Measurements from ENCODE around the gene LTB4R.

LTB4R gene

DNA sequence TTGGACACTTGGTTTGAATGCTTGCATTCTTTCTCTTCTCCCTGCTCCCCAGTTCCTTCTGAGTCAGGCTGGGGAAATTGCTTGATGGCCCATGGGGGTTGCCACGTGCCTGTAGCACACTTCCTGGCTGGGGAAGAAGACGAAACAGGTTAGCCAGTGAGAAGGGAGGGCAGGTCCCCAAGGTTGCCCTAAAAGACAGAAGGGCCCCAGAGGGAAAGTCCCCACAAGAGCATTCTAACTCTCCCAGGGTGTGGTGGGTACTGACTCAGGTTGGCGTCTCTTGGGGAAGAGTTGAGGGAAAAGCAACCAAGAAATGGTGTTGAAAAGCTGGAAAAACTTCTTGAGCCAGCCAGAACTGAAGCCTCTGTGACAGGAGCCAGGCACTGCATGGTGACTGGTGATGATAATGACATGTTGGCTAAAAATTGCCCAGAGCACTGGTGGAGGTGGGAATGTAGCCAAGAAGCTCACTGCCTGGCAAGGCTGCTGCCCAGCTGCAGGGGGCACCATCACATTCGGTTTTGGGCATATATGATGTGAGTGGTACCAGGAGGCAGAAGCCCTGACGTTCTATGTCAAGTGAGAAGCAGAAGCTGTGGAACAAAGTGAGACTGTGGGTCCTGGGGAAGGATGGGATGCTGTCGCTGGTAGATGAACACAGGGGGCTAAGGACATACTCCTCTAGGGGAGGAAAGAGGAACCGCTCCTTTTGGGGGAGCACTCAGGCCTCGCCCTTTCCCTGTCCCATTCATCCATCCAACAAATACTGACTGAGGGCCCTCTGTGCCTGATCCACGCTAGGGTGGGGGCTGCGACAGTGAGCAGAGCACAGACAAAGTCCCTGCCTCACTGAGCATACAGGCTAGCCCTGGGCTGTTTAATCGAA, 31.8 kb upstream of the LTB4R start:
- no peak for DNase-seq

DNA sequence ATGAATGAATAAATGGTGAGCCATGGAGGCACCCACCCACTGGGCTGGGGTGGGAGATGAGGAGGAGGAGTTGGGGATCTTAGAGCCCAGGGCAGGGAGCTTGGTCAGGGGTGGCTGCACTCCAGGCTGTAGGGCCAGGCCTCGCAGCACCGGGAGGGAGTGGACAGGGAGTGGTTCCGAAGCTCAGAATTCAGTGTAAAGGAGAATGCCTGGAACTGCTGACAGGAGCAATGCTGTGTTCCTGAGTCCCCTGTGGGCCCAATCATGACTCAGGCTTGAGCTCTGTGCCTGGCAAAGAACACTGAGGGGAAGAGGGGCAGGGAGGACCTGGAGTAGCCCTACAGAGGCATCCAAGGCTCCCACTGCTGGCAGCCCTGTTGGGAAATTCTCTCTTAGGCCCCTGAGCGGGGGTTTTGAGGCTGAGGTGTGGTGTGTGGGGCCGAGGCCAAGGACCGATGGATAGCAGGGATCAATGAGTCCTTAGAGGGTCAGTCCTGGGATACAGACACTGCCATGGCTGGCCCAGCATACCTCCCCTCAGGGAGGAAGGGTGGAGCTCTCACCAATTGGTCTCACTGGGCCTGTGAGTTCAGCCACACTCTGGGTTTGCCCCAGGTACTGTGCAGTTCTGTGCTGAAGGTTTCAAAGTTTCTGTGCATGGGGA, 30.4 kb upstream of the LTB4R start:
- DNase-seq: no peak

DNA sequence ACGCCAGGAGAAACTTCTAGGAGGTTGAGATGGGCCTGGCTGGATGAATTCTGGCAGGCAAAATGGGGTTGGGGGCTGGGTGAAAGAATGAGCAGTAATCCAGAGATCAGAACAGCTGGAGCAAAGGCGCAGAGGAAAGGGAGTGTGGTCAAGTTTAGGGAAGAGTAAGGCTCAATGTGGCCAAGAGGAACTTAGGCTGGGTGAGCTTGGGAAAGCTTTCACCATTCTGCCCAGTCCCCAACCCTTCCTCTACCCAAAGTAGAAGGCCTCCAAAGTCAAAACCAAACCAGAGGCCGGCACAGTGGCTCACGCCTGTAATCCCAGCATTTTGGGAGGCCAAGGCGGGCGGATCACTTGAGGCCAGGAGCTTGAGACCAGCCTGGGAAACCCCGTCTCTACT, 29.7 kb upstream of the LTB4R start:
- no peak for DNase-seq

DNA sequence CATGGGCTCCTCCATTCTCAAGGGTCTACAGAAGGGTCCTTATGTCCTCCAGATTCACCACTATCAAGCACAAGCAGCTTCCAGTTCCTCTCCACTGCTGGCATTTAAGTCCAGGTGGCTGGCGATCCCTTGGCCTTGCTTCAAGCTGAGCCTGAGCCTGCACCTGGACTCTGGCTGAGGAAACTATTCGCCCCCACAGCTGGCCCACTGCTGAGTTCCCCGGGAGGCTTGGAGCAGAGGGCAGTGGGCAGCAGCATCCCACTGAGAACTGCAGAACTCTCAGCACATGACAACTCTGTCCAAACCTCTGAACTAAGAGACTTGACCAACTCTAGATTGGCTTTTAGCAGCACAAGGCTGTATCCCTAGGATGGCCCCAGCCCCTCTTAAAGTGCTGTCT, 28.6 kb upstream of the LTB4R start:
- no peak for DNase-seq

DNA sequence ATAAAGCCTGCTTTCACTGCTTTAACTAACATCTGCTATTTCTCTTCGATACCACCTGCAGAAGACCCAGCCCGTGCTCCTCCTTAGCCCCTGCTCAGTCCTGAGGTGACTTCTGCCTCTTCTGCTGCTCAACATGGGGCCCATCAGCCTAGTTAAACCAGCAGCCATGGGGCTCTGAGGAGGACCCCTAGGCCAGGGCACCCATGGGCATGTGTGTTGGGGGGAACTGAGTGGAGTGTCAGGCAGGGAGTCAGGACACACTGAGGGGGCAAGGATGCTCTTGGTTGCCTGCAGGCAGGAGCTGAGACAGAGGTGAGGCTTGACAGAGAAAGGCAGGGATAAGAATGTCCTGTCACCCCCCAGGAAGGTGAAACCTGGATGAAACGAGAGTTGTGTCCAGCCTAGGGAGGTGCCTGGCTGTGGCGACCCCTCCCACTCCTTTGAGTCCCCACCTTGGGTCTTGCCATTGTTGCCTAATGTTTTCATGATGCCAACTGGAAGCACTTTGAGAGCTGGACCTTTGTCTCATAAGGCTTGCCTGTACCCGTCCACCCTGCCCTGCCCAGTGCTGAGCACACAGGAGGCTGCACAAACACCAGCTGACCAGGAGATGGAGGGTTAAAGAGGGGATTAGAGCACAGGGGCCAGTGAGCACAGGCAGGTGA, 27.4 kb upstream of the LTB4R start:
- DNase-seq: no peak

DNA sequence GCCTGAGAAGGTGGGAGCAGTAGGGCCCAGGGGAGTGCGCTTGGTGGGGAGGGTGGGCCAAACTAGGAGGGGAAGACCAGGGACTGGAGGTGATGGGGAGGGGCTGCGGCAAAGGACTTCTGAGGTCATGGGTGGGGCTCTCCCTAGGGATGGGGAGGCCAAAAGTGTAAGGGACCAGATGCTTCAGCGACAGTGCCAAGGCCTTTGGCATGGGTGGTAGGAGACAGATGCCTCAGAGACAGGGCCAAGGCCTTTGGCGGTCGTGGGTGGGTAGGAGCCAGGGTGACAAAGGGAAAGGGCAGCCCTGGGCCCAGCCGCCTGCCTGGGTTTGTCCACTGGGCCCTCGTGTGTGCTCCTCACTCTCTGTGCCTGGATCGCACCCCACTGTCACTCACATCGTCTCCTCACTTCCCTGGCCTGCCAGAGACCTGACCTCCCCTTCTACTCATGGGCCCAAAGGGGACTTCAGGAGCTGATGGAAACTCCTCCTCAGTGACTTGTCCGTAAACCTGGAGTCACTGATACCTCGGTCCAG, 26.7 kb upstream of the LTB4R start:
- DNase-seq: no peak

DNA sequence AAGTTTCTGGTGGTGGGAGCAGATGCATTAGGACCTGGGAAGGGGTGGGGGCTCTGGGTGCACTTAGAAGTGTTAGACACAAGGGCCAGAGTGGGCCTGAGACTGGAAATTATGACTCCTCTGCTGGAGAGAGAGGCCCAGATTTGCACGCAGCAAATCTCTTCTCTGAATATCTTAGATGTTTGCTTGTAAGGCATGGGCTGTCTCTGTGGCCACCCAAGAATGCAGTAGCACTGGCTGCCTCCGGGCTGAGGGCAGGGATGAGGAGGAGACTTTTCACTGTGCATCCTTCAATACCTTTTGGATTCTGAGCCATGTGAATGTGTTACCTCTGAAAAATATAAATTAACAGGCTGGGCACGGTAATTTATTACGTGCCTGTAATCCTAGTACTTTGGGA, 26.0 kb upstream of the LTB4R start:
- no peak for DNase-seq

DNA sequence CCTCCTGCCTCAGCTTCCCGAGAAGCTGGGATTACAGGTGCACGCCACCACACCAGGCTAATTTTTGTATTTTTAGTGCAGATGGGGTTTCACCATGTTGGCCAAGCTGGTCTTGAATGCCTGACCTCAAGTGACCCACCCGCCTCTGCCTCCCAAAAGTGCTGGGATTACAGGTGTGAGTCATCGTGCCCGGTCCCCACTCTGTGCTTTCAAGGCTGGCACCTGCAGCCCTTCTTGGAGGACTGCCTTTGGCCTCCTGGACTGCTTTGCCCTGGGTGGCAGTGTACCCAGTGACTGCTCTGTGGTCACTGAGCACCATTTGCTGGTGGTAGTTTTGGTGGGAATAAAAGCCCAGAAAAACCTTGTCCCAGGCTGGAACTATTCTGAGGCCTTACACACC, 24.3 kb upstream of the LTB4R start:
- DNase-seq: no peak

DNA sequence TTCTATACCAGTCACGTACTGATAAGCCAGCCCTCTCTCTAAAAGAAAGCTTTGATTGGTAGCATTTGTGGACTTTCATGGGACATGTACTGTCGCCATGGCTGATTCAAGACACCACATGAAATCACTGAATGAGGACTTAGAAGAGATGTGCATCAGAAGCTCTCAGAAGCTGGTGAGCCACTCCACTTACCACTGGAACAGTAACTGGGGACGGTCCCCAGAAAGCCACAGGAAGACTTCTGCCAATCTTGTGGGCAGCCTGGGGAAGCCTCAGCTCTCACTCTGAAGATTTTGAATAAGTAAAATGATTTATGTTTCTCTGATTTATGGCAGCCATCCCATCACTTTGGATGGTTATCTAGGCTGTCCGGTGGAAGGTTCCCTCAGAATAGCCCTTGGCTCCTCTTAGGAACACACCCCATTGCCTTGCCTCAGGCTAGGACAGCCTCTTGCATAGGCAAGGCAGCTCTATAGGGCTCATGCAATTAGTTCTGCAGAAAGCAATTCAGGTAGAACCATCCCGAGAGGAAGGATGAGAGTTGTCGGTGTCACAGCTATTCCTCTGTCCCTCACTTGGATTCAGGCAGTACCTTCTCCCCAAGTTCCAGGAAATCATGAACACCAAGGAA, 21.5 kb upstream of the LTB4R start:
- DNase-seq: no peak

DNA sequence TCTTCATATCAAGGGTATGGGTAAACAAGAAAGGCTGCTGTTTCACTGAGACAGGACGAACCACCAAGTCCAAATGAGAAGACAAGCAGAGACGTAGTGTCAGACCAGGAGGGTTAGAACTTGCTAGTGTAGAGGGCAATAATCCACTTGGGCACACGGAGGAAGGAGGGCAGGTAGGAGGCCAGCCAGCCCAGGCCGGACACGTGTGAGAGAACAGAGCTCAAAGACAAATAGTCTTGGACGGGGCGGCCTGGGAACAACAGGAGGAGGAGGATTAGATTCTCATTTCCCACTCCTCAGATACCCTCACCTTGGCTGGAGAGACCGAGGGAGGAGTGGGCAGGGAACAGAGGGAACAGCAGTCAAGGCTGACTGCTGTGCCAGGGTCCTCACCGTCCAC, 20.6 kb upstream of the LTB4R start:
- no peak for DNase-seq

DNA sequence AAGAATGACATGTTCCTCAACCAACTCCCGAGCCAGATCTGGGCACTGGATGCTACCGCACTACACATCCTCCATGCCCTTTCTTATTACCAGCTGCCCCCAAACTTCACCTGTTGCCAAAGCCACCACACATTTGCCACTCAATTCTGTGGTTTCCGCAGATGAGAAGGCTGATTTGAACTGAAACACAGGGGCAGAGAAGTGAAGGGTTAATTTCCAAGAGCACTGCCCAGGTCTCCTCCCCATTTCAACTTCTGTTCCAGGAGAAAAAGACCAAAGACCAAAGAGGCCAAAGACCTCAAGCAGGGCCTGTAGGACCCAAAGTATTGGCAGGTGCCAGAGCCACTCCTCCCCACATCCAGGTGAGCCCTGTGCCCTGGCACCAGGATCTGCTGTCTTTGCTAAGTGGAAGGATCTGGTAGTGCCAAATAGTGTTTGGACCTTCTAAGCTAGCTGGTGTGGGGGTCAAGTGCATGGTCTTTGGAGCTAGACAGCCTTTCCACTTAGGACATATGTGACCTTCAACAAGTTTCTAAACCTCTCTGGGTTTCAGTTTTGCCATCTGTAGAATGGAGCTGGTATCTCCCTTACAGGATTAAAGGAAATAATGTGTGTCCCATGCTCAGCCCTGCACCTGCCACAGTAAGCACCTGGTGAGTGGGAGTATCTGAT, 19.7 kb upstream of the LTB4R start:
- DNase-seq: no peak

DNA sequence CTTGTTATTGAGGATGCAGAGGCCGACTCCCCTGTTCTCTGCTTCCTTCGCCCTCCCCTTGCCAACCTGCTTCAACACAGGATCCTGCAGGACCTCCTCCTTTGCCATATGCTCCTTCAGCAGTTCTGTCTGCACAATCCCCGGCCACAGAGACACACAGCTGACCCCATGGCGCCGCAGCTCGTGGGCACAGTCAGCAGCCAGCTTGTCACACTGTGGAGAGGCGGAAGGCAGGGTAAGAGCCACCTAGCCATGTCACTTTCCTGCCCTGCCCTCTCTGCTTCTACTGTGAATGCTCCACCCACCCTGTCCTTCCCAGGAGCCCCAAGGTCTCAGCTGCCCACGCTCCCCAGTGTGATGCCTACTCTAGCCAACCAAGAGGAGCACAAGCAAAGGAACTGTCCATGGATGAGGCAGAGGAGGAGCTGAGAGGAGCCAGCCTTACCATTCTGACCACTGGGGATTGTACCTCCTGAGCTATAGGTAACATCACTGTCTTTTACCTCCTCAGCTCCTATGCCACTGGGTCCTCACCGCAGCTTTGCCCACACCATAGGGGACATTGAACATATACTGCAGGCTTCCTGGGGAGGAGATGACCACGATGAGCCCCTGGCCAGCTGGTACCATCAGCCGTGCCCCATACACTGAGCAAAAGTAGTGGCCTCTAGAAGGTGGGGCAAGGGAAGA, 19.0 kb upstream of the LTB4R start:
- DNase-seq: no peak

DNA sequence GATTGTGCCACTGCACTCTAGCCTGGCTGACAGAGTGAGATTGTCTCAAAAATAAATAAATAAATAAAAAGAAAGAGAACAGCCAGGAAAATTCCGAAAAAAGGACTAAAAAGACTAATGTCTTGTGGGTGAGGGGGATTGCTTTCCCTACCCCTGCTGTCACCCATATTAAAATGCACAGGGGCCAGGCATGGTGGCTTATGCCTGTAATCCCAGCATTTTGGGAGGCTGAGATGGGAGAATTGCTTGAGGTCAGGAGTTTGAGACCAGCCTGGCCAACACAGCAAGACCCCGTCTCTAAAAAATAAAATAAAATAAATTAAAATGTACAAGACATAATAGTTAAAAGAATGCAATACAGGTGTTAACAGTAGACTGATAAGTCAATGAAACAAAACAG, 17.8 kb upstream of the LTB4R start:
- no peak for DNase-seq

DNA sequence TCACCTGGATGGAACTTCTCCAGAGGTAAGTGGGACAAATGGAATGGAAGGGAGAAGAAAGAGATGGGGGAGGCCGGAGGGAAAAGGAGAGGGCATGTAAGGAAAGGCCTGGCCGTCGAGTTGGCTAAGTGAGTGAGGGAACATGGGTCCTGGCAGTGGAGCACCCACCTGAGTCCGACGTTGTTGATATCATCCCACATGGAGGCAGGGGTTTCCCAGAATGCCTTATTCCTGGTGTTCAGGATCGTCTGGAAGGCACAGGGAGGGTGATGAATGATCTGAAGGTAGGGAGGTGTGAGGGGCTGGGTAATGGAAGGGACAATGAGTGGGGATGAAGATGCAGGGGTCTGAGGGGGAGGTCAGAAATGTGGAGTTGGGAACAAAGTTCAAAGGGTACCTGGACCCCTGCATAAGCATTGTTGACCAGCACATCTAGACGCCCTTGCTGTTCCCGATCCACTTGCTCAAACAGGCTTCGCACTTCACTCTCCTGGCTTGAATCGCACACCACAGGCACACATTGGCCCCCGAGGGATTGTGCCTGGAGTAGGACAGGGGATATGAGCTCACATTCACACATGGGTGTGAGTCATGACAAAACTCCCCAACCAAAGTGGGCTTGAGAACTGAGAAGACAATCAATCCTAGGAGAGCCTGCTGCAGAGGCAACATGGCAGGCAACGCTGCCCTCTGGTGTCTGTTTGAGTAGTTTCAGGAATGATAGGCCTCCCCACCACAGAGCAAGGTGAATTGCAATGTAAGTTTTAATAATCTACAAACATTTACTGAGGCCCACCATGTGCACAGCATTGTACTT, 14.8 kb upstream of the LTB4R start:
- DNase-seq: peak; percentile 47

DNA sequence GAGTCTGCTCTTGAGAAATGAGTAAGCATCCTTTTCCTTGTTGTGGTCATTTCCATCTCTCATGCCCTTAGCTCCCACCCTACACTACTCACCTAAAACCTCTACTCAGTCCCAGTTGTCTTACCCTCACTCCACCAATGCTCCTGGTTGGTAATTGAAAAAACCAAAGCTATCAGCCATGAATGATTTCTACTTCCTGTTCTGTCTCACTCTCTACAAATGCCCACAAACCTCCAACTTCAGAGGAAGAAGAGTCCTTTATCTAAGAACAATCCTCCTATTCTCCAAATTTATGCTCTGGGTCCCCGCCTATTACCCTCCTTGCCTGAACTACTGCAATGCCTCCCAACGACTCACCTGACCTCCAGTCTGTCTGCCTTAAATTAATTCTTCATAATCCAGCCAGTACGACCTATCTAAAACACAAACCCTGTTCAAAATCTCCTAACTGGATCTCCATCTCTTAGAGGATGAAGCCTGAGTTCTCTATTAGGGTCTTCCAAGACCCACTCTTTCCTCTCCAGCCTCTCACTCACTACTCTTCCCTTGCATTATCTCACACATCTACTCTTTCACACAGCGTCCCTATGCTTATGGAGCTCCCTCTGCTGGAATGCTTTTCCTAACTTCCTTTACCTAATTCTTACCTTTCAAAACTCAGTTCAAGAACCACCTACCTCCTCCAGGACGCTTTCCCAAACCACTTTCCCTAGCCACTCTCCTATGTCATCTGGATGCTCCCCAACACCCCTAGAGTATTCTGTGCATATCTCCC, 13.9 kb upstream of the LTB4R start:
- DNase-seq: no peak

DNA sequence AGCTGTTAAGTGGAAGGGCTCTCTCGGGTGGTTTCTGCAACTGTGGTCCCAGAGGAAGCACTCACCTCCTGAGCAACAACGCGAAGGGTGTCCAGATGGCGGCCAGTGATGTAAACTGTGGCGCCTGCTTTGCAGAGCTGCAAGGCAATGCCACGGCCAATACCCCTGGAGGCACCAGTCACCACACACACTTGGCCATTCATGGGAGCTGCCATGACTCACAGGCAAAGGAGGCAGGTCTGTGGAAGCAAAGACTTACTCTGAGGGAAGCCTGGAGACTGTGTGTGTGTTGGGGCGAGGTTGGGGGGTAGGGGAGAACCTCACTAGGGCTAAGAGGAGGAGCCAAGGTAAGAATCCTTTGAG, 12.4 kb upstream of the LTB4R start:
- DNase-seq: no peak

DNA sequence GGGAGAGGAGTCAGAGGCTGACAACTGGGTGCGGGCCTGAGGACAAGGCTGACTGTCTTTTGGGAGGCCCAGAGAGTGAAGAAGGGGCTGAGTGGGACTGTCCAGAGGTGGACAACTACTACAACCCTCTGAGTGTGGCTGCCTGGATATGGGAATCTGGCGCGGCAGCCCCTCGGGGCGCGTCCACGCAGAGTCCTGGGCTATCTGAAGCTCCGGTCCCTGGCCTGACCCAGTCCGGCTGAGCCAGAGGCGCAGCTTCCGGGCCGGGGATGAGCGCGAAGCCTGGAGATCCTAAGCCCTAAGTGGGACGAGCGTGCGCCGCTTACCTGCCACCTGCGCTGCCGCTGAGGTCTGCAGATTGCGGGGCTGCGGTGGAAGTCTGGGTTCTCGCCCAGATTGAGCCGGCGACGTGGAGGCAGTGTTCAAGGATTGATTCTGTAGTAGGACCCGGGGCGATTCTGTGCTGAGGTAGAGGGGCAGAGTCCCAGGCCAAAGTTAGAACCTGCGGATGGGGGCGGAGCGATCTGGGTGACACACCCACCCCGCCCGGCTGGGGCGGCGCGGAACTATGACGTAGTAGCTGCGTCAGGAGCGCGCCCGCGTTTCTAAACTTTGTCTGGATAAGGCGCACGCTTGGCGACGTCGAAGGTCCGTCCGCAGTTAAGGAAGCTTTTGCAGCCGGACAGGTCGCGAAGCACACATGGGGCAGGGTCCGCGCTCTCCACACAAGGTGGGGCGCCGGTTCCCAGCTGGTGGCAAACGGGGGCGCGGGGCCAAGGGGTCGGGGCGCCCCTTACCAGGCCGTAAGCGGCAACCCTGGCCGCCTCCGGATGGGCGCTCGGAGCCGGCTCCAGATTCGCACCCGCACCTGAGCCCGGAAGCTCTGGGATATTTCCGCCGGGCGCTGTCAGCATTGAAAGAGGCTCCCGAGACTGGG, 11.8 kb upstream of the LTB4R start, which contains the start of the genes DHRS1 and NOP9:
TSS of gene DHRS1 (minus strand) at position 526 of the 937 bp plus-strand sequence. CDS start 674 bp downstream, outside the sequence.
TSS of gene NOP9 (plus strand) at position 596 of the 937 bp plus-strand sequence. CDS start at position 701, 105 bp downstream.
- DNase-seq: peak; percentile 82

DNA sequence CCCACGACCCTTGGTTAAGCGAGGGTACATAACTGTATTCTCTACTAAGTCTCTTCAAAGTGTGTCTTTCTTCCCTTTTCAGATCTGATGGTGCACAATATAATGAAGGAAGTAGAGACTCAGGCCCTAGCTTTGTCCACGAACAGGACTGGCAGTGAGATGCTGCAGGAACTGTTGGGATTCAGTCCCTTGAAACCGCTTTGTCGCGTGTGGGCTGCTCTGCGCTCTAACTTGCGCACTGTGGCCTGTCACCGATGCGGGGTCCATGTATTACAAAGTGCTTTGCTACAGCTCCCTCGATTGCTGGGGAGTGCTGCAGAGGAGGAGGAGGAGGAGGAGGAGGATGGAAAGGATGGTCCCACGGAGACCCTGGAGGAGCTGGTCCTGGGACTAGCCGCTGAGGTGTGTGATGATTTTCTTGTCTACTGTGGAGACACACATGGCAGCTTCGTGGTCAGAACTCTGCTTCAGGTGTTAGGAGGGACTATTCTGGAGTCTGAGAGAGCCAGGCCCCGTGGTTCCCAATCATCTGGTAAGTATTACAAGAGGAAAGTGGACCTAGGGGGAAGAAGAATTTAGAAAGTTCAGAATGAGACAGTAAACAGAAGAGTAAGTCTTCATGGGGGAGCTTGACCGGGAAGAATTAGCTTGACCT, 10.8 kb upstream of the LTB4R start:
- no peak for DNase-seq

Measured in NCI-H146 (cell line).